ENCODE data around the gene TMEM232.
"Not testable (repeated sequence)": the region's sequence is repeated elsewhere in the genome, so short reads cannot be mapped to it uniquely, and the experiment has no call there.

TMEM232 gene

GRCh38 chr5:110707260-110707844, 19.1 kb downstream of the TMEM232 start:
- no peak for DNase-seq (ENCODE audit: low spot score)

- DNase-seq (ENCODE audit: low spot score) = no peak
These were observed 21.1 kb downstream of the TMEM232 start for GRCh38 chr5:110705349-110705748.

GRCh38 chr5:110703481-110703880, 23.0 kb downstream of the TMEM232 start:
- no peak for DNase-seq (ENCODE audit: low spot score)

- no peak for DNase-seq (ENCODE audit: low spot score)
These were observed 23.8 kb downstream of the TMEM232 start for GRCh38 chr5:110702704-110703103.

- no peak for DNase-seq (ENCODE audit: low spot score)
These were observed 24.2 kb downstream of the TMEM232 start for GRCh38 chr5:110702300-110702699.

- DNase-seq (ENCODE audit: low spot score) = not testable (repeated sequence)
These were observed 33.8 kb downstream of the TMEM232 start for GRCh38 chr5:110692669-110693068.

- DNase-seq (ENCODE audit: low spot score) = not testable (repeated sequence)
These were observed 35.9 kb downstream of the TMEM232 start for GRCh38 chr5:110690587-110690986.

- no peak for DNase-seq (ENCODE audit: low spot score)
These were observed 39.0 kb downstream of the TMEM232 start for GRCh38 chr5:110687485-110687884.

- DNase-seq (ENCODE audit: low spot score) = no peak
These were observed 40.2 kb downstream of the TMEM232 start for GRCh38 chr5:110686270-110686669.

GRCh38 chr5:110681953-110682352, 44.5 kb downstream of the TMEM232 start:
- DNase-seq (ENCODE audit: low spot score) = no peak

GRCh38 chr5:110681109-110681508, 45.4 kb downstream of the TMEM232 start:
- DNase-seq (ENCODE audit: low spot score) = no peak

- not testable (repeated sequence) for DNase-seq (ENCODE audit: low spot score)
These were observed 49.9 kb downstream of the TMEM232 start for GRCh38 chr5:110676554-110676953.

- no peak for DNase-seq (ENCODE audit: low spot score)
These were observed 61.2 kb downstream of the TMEM232 start for GRCh38 chr5:110665184-110665726.

GRCh38 chr5:110663525-110663924, 62.9 kb downstream of the TMEM232 start:
- no peak for DNase-seq (ENCODE audit: low spot score)

GRCh38 chr5:110658006-110658405, 68.5 kb downstream of the TMEM232 start:
- DNase-seq (ENCODE audit: low spot score) = no peak

- no peak for DNase-seq (ENCODE audit: low spot score)
These were observed 73.1 kb downstream of the TMEM232 start for GRCh38 chr5:110653231-110653970.

- DNase-seq (ENCODE audit: low spot score) = no peak
These were observed 75.0 kb downstream of the TMEM232 start for GRCh38 chr5:110651507-110651906.

- DNase-seq (ENCODE audit: low spot score) = no peak
These were observed 82.1 kb downstream of the TMEM232 start for GRCh38 chr5:110644357-110644756.

GRCh38 chr5:110638970-110639902, 87.2 kb downstream of the TMEM232 start:
- no peak for DNase-seq (ENCODE audit: low spot score)

- no peak for DNase-seq (ENCODE audit: low spot score)
These were observed 92.0 kb downstream of the TMEM232 start for GRCh38 chr5:110634475-110634874.

GRCh38 chr5:110631236-110631635, 95.2 kb downstream of the TMEM232 start:
- no peak for DNase-seq (ENCODE audit: low spot score)

- DNase-seq (ENCODE audit: low spot score) = no peak
These were observed 96.1 kb downstream of the TMEM232 start for GRCh38 chr5:110630350-110630749.
